22Rv1 (cell line): ENCODE results near the gene GTF2F2.

Source experiments
- CTCF ChIP-seq: fragments of 450-650 bp; IDR thresholded peaks from 2 replicates; pipeline ENCODE4 v1.5.1; 2017; ENCODE audit warnings: mild to moderate bottlenecking
- ZFX ChIP-seq: fragments of 450-650 bp; IDR thresholded peaks from 2 replicates; pipeline ENCODE4 v1.6.1; 2017; ENCODE audit warnings: antibody characterized with exemption, borderline replicate concordance

- TF ChIP-seq CTCF = no peak
- TF ChIP-seq ZFX = no peak
Observed at GRCh38 chr13:45240143-45240542, 119.8 kb downstream of the GTF2F2 start.
